Measurements from ENCODE around the gene MAPK4.
"Not testable (repeated sequence)": the region's sequence is repeated elsewhere in the genome, so short reads cannot be mapped to it uniquely, and the experiment has no call there.

MAPK4 gene

GRCh38 chr18:50694147-50694546, 134.3 kb downstream of the MAPK4 start:
- Histone ChIP-seq H3K4me1 (ENCODE audit: control insufficient read depth, insufficient read depth, low read length, poor library complexity, severe bottlenecking) (no peaks in the 10 kb centered on the region), H3K36me3 (ENCODE audit: control insufficient read depth, insufficient read depth, low read length) (no peaks in the 10 kb centered on the region), H3K27me3 (replicated peaks; ENCODE audit: control insufficient read depth, insufficient read depth, low read length, poor library complexity, severe bottlenecking) (no peaks in the 10 kb centered on the region), H3K27ac (ENCODE audit: insufficient read depth, low read length, poor library complexity, severe bottlenecking) (no peak overlapping the region), H3K4me3 (ENCODE audit: insufficient read depth, low read depth, low read length, poor library complexity, severe bottlenecking) (no peak overlapping the region), H3K9me3 (ENCODE audit: control insufficient read depth, low read length) (no peaks in the 10 kb centered on the region)
- no peak for DNase-seq

GRCh38 chr18:50695431-50696176, 135.7 kb downstream of the MAPK4 start:
- H3K9me3 ChIP-seq (ENCODE audit: control insufficient read depth, low read length) = no peaks in the 10 kb centered on the region
- no peak for DNase-seq
- H3K27ac ChIP-seq (ENCODE audit: insufficient read depth, low read length, poor library complexity, severe bottlenecking) = no peak overlapping the region
- H3K4me1 ChIP-seq (ENCODE audit: control insufficient read depth, insufficient read depth, low read length, poor library complexity, severe bottlenecking) = no peaks in the 10 kb centered on the region
- H3K4me3 ChIP-seq (ENCODE audit: insufficient read depth, low read depth, low read length, poor library complexity, severe bottlenecking) = no peak overlapping the region
- no peaks in the 10 kb centered on the region for H3K36me3 ChIP-seq (ENCODE audit: control insufficient read depth, insufficient read depth, low read length)
- H3K27me3 ChIP-seq (replicated peaks; ENCODE audit: control insufficient read depth, insufficient read depth, low read length, poor library complexity, severe bottlenecking) = no peaks in the 10 kb centered on the region

- Histone ChIP-seq H3K27ac (ENCODE audit: insufficient read depth, low read length, poor library complexity, severe bottlenecking) (no peak overlapping the region), H3K27me3 (replicated peaks; ENCODE audit: control insufficient read depth, insufficient read depth, low read length, poor library complexity, severe bottlenecking) (no peaks in the 10 kb centered on the region), H3K4me3 (ENCODE audit: insufficient read depth, low read depth, low read length, poor library complexity, severe bottlenecking) (no peak overlapping the region), H3K4me1 (ENCODE audit: control insufficient read depth, insufficient read depth, low read length, poor library complexity, severe bottlenecking) (no peaks in the 10 kb centered on the region), H3K9me3 (ENCODE audit: control insufficient read depth, low read length) (no peaks in the 10 kb centered on the region), H3K36me3 (ENCODE audit: control insufficient read depth, insufficient read depth, low read length) (no peaks in the 10 kb centered on the region)
- DNase-seq = no peak
Observed at GRCh38 chr18:50696436-50696835, 136.5 kb downstream of the MAPK4 start.

GRCh38 chr18:50696929-50697328, 137.0 kb downstream of the MAPK4 start:
- Histone ChIP-seq H3K4me3 (ENCODE audit: insufficient read depth, low read depth, low read length, poor library complexity, severe bottlenecking) (no peak overlapping the region), H3K4me1 (ENCODE audit: control insufficient read depth, insufficient read depth, low read length, poor library complexity, severe bottlenecking) (no peaks in the 10 kb centered on the region), H3K36me3 (ENCODE audit: control insufficient read depth, insufficient read depth, low read length) (no peaks in the 10 kb centered on the region), H3K9me3 (ENCODE audit: control insufficient read depth, low read length) (no peaks in the 10 kb centered on the region), H3K27ac (ENCODE audit: insufficient read depth, low read length, poor library complexity, severe bottlenecking) (no peak overlapping the region), H3K27me3 (replicated peaks; ENCODE audit: control insufficient read depth, insufficient read depth, low read length, poor library complexity, severe bottlenecking) (no peaks in the 10 kb centered on the region)
- DNase-seq = no peak

- no peak for DNase-seq
- Histone ChIP-seq H3K4me3 (ENCODE audit: insufficient read depth, low read depth, low read length, poor library complexity, severe bottlenecking) (no peak overlapping the region), H3K4me1 (ENCODE audit: control insufficient read depth, insufficient read depth, low read length, poor library complexity, severe bottlenecking) (no peaks in the 10 kb centered on the region), H3K36me3 (ENCODE audit: control insufficient read depth, insufficient read depth, low read length) (no peaks in the 10 kb centered on the region), H3K27me3 (replicated peaks; ENCODE audit: control insufficient read depth, insufficient read depth, low read length, poor library complexity, severe bottlenecking) (no peaks in the 10 kb centered on the region), H3K9me3 (ENCODE audit: control insufficient read depth, low read length) (no peaks in the 10 kb centered on the region), H3K27ac (ENCODE audit: insufficient read depth, low read length, poor library complexity, severe bottlenecking) (no peak overlapping the region)
Observed at GRCh38 chr18:50697509-50697908, 137.6 kb downstream of the MAPK4 start.

GRCh38 chr18:50700245-50701165, 140.6 kb downstream of the MAPK4 start:
- no peak for DNase-seq
- H3K27ac ChIP-seq (ENCODE audit: insufficient read depth, low read length, poor library complexity, severe bottlenecking) = no peak overlapping the region
- H3K27me3 ChIP-seq (replicated peaks; ENCODE audit: control insufficient read depth, insufficient read depth, low read length, poor library complexity, severe bottlenecking) = no peaks in the 10 kb centered on the region
- no peaks in the 10 kb centered on the region for H3K9me3 ChIP-seq (ENCODE audit: control insufficient read depth, low read length)
- H3K4me1 ChIP-seq (ENCODE audit: control insufficient read depth, insufficient read depth, low read length, poor library complexity, severe bottlenecking) = no peaks in the 10 kb centered on the region
- no peaks in the 10 kb centered on the region for H3K36me3 ChIP-seq (ENCODE audit: control insufficient read depth, insufficient read depth, low read length)
- no peak overlapping the region for H3K4me3 ChIP-seq (ENCODE audit: insufficient read depth, low read depth, low read length, poor library complexity, severe bottlenecking)

- Histone ChIP-seq H3K9me3 (ENCODE audit: control insufficient read depth, low read length) (no peaks in the 10 kb centered on the region), H3K36me3 (ENCODE audit: control insufficient read depth, insufficient read depth, low read length) (no peaks in the 10 kb centered on the region), H3K27ac (ENCODE audit: insufficient read depth, low read length, poor library complexity, severe bottlenecking) (no peak overlapping the region), H3K27me3 (replicated peaks; ENCODE audit: control insufficient read depth, insufficient read depth, low read length, poor library complexity, severe bottlenecking) (no peaks in the 10 kb centered on the region), H3K4me3 (ENCODE audit: insufficient read depth, low read depth, low read length, poor library complexity, severe bottlenecking) (no peak overlapping the region), H3K4me1 (ENCODE audit: control insufficient read depth, insufficient read depth, low read length, poor library complexity, severe bottlenecking) (no peaks in the 10 kb centered on the region)
- no peak for DNase-seq
Observed at GRCh38 chr18:50704357-50704940, 144.6 kb downstream of the MAPK4 start.

GRCh38 chr18:50706199-50706598, 146.3 kb downstream of the MAPK4 start:
- no peaks in the 10 kb centered on the region for H3K36me3 ChIP-seq (ENCODE audit: control insufficient read depth, insufficient read depth, low read length)
- DNase-seq = no peak
- H3K27me3 ChIP-seq (replicated peaks; ENCODE audit: control insufficient read depth, insufficient read depth, low read length, poor library complexity, severe bottlenecking) = no peaks in the 10 kb centered on the region
- no peak overlapping the region for H3K4me3 ChIP-seq (ENCODE audit: insufficient read depth, low read depth, low read length, poor library complexity, severe bottlenecking)
- no peak overlapping the region for H3K27ac ChIP-seq (ENCODE audit: insufficient read depth, low read length, poor library complexity, severe bottlenecking)
- no peaks in the 10 kb centered on the region for H3K4me1 ChIP-seq (ENCODE audit: control insufficient read depth, insufficient read depth, low read length, poor library complexity, severe bottlenecking)
- no peaks in the 10 kb centered on the region for H3K9me3 ChIP-seq (ENCODE audit: control insufficient read depth, low read length)

- Histone ChIP-seq H3K9me3 (ENCODE audit: control insufficient read depth, low read length) (no peaks in the 10 kb centered on the region), H3K27ac (ENCODE audit: insufficient read depth, low read length, poor library complexity, severe bottlenecking) (no peak overlapping the region), H3K27me3 (replicated peaks; ENCODE audit: control insufficient read depth, insufficient read depth, low read length, poor library complexity, severe bottlenecking) (no peaks in the 10 kb centered on the region), H3K36me3 (ENCODE audit: control insufficient read depth, insufficient read depth, low read length) (no peaks in the 10 kb centered on the region), H3K4me1 (ENCODE audit: control insufficient read depth, insufficient read depth, low read length, poor library complexity, severe bottlenecking) (no peaks in the 10 kb centered on the region), H3K4me3 (ENCODE audit: insufficient read depth, low read depth, low read length, poor library complexity, severe bottlenecking) (no peak overlapping the region)
- no peak for DNase-seq
Observed at GRCh38 chr18:50706651-50707050, 146.8 kb downstream of the MAPK4 start.

- H3K27me3 ChIP-seq (replicated peaks; ENCODE audit: control insufficient read depth, insufficient read depth, low read length, poor library complexity, severe bottlenecking); H3K9me3 ChIP-seq (ENCODE audit: control insufficient read depth, low read length): not testable (repeated sequence)
Observed at GRCh38 chr18:50707297-50707696, 147.4 kb downstream of the MAPK4 start.

More at GRCh38 chr18:50707297-50707696, 147.4 kb downstream of the MAPK4 start:
- H3K36me3 ChIP-seq (ENCODE audit: control insufficient read depth, insufficient read depth, low read length); DNase-seq; H3K4me1 ChIP-seq (ENCODE audit: control insufficient read depth, insufficient read depth, low read length, poor library complexity, severe bottlenecking); H3K4me3 ChIP-seq (ENCODE audit: insufficient read depth, low read depth, low read length, poor library complexity, severe bottlenecking); H3K27ac ChIP-seq (ENCODE audit: insufficient read depth, low read length, poor library complexity, severe bottlenecking): not testable (repeated sequence)

All from effector memory CD4-positive, alpha-beta T cell (primary cell).